ENCODE measurements around the gene DPP4.

The DPP4 gene

DNA sequence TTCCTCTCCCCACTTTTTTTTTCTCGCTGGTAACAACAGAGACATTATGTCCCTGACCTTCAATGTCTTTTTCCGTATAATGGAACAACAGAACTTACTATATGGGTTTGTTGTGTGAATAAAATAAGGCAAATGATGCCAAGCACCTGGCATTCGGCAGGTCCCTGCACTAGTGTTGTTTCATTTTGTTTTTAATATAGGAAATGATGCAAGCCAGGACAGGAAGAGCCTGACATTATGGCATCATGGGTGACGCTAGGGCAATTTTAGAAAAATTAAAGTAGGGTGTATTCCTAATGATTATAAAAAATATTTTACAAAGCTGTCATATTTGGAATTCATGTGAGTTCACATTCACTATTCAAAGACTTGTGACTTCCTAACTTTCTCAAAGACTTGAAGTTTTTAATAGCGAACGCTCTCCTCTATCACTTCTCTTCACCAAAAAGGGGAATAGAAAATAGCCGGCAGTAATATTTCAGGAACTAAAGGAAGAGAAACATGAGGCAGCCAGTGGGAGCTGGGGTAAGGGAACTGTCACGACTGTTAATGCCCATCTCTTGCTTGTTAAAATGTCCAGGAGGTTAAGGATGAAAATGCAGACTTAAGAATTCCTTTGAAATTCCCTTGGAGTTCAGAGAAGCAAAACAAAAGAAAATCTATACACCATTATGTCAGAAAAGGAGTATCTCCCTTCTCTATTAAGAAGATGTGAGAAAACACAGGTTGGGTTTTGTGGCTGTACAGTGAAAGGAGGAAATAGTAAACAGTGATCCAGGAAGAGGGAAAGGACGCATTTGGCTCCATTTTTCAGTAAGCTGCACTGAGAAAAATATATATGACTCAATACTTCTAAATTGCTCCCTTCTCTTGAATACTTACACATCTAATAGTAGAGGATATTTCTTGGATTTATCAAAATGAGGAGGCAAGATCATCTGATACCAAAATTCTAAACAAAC lies 60.2 kb downstream of the DPP4 start:
- DNase-seq, result no peak

DNA sequence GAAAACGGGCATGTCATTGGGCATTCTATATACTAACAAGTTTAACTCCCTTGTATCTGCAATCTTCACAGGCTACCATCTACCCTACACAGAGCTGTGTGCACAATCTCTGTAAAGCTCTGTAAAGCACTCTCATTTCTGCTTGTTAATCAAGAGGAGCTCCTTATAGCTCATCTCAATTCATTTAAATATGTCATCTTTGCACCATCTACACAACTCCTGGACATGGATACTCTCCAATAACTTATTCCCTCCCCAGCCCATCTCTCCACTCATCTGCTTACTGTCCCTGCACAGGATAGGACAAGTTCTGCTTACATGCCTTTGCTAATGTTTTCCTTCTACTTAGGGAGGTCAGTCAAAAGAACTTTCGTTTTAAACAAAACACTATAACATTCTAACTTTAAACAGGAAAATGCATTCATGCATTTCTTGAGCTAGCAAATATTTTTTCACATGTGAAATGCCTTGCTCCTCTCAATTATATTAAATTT lies 61.4 kb downstream of the DPP4 start:
- DNase-seq, result no peak

GRCh38 chr2:162011706-162012564 lies 62.1 kb downstream of the DPP4 start:
- DNase-seq, result no peak

- DNase-seq, result no peak
Observed at GRCh38 chr2:162009543-162009942, 64.5 kb downstream of the DPP4 start.

DNA sequence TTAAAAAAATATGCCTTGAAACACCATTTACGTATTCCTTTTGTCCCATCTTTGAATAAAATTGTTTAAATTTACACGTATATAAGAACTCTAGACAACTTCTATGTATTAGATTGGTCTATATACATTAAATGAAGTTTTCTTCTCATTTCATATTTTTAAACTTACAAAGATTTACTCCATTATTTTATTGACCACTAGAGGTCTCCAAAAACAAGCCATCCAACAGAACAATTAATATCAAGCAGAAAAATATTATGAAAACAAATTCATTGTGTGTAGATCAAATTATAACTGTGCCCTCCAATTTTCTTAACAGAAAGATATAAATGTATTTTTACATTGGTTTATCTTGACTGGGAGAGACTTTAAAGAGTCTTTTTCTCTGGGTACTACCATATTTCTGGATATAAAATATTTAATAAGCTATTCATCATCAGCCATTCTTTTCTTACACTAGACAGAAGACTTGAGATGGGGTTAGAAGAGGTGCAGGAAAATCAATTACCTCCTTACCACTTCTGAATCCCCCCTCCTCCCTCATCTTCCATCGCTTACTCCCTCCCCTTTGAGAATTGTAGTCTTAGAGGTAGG lies 66.5 kb downstream of the DPP4 start:
- no peak for DNase-seq

DNA sequence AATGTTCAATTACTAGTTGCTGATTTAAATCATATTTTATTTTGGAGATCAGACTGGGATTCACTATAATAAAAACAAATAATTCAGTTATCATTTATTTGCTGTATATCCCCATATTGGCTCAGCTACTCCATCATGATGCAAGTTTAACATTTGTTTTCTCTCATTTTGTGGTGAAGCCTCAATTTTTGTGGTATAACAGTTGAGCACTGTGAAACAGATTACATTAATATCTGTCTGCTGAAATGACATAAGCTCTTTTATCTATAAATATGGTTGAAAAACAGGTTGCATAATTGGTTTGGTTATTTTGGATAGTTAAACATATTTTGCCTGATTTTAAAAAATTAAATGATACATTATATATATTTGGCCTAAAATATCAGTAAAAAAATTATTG lies 67.7 kb downstream of the DPP4 start:
- DNase-seq, result no peak

DNA sequence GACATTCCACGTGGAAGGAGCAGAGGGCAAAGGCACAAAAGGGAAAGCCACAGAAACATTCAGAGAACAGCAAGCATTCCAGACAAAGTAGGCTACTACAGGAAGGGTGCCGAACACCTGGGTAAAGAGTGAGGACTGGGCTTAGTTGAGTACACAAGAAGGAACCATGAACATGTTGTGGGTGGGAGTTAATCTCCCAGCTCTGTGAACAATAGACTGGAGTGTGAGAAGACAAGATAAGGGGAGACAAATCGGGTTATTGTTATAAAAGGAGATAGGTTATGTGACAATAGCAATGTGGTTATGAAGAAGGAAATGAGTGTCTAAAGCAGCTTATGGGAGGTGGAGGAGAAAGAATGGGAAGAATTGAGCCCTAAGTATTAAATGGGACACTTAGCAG lies 70.0 kb downstream of the DPP4 start:
- no peak for DNase-seq

- DNase-seq, result no peak
Observed at GRCh38 chr2:162002623-162003235, 71.3 kb downstream of the DPP4 start.

DNA sequence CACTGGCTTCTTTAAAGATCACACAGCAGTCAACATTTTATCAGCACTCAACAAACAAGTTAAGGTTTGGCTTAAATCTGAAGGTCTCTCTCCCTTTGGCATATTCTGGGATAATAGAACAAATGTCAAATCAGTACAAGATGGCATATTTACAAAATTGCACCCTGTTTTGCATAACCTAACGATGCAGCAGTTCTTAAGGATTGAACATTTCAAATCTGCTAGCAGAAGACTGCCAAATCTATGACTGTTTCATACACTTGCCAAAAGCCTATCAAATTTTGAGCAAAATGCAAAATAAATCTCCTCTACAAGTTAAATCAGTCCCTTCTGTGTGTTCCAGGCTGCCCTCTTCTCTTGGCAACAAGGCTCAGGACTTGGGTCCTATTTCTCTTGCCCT lies 73.6 kb downstream of the DPP4 start:
- no peak for DNase-seq

DNA sequence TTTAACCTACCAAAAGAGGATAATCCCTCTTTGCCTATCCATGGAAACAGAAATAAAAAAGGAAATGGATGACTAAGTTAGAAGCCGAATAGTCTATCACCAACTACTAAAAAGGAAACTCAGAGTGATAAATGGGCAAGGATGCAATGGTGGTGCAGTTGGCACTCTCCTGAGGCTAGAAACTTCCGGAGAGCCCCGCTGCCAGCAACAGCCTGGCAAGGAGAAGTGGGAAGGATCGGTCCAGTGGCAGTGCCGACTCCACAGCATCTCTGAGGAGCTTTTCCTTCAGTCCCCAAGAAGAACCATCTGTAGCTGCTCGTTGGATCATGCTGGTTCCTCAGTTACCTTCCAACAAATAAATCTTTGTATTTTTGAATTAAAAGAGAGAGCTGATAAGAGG lies 74.7 kb downstream of the DPP4 start:
- no peak for DNase-seq

GRCh38 chr2:161998857-161999256 lies 75.2 kb downstream of the DPP4 start:
- no peak for DNase-seq

DNA sequence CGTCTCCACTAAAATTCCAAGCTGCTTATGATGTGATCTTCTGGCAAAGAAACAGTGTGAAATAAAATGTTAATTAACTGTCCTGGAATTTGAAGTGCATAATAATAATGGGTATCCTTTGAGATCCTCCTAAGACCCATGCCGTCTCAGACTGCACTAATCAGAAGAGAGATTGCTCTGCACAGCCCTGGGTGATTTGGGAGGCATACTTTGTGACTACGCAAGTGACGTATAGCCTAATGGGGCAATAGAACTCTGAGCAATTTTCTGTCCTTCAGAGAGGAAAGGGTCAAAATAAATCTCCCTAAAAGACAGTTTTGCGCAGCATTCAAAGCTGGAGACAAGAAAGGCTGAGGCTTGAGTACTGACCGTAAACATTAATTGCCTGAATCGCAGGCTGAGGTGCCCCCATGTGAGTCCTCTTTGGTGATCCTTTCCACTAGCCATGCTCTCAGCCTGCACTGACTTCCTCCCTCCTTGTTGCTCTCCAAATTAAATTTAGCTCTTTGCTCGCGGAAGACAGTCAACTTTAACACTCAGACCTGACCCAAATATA lies 76.0 kb downstream of the DPP4 start:
- DNase-seq, result no peak

GRCh38 chr2:161995553-161996016 lies 78.4 kb downstream of the DPP4 start:
- no peak for DNase-seq

- DNase-seq, result no peak
Observed at GRCh38 chr2:161994761-161995520, 79.1 kb downstream of the DPP4 start.

GRCh38 chr2:161992531-161992930 lies 81.5 kb downstream of the DPP4 start:
- no peak for DNase-seq

DNA sequence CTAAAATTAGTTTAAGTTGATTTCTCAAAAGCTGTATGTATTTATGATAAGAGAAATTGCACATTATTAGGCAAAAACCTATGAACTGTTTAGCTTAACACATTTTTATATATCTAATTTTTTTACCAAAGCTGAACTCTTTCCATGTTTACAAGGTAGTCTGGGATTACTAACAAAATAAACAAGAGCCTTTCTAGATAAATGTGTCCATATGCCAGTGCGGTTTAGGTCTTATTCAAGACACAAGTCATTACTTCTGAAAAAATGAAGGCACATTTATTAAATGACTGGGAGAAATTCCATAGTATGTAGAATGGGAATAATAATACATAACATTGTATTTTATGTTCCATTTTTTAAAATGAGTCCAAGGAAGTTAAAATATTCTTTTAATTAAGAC lies 82.0 kb downstream of the DPP4 start:
- DNase-seq, result no peak

DNA sequence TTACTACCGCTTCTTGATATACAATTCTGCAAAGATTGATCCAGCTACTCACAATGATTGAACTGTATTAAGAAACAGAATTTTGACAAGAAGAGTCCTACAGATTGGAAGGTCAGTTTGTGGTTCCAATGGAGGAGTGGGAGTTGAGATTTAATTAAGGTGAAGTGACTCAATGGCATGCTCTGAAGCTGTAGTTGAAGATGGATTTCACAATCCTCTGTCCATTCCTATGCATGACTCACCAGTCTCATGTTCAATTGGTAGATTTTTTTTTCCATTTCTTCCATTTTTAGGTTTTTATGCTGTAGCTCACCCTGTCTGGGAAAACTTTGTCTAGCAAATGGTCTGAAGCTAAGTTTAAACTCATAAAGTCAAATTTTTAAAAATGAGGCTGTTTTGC lies 83.3 kb downstream of the DPP4 start:
- no peak for DNase-seq

- no peak for DNase-seq
Observed at GRCh38 chr2:161990036-161990435, 84.0 kb downstream of the DPP4 start.

DNA sequence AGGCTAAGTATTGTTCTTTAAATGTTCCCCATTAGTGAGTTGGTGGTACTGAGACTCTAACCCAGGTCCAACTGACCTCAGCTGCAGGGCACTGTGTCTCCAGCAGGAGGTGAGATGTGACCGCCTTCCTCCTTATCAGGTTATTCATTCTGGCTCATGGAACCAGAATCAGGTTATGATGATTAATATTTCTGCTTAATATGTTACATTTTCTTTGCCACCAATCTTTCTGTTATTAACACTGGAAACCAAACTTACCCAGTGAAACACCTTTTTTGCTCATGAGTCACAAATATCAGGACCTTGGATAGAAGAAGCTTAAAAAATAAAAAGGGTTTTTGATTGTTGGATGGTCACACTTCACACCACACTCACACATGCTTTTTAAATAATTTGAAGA lies 85.4 kb downstream of the DPP4 start:
- DNase-seq, result no peak

- DNase-seq, result no peak
Observed at GRCh38 chr2:161987311-161987710, 86.7 kb downstream of the DPP4 start.

DNA sequence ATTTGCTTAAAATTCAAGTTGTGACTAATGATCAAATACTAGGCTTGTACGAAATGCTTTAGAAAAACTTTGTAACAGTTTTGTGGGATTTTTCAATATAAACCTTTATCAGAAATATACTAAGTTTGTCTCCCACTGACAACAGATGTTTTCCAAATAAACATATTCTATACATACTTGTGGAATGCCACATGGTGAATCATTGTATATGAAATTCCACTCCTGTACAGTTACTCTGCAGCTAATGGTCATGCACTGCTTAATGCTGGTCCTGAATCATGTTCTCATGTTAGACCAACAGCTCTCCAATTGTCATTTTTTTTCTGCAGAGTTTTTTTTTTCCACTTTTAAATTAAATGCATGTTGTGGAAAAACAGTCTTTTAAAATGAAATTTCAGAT lies 90.1 kb downstream of the DPP4 start:
- no peak for DNase-seq

- DNase-seq, result no peak
Observed at GRCh38 chr2:161983331-161983651, 90.7 kb downstream of the DPP4 start.

All from NCI-H1105 (cell line).